Naive thymus-derived CD4-positive, alpha-beta T cell (primary cell): Measurements from ENCODE around the gene SPARCL1. TPM values are rescaled to one million over a fixed set of nuclear protein-coding genes. Genes with fewer than 3 reads are reported as not detected.
"Not testable (repeated sequence)": the region's sequence is repeated elsewhere in the genome, so short reads cannot be mapped to it uniquely, and the experiment has no call there.

Experiments
- ATAC-seq: fragments of 150-1000 bp; cut with Tn5 transposase; 2 replicates; pipeline ENCODE4 v1.10.0; 2021; ENCODE audit warnings: mild to moderate bottlenecking, moderate library complexity
- CTCF ChIA-PET: fragments of 350-600 bp; sonication (Branson Sonifier 250); formaldehyde crosslinking; loops from one replicate; lab custom pipeline; 2021; ENCODE audit warnings: antibody characterized with exemption; lab: Charles Lee
- POLR2A ChIA-PET: fragments of 350-600 bp; sonication (Branson Sonifier 250); formaldehyde crosslinking; loops from one replicate; lab custom pipeline; 2021; ENCODE audit warnings: antibody characterized with exemption, inconsistent platforms; lab: Charles Lee
- DNase-seq, 9 donors: peaks; one replicate each; pipeline versions ENCODE4 v3.0.0 to v3.0.0-alpha.2; 2020 to 2022; ENCODE audit warnings: mixed read lengths in 1 of 9
- H3K27ac ChIP-seq: one replicate; pipeline ENCODE4 v1.7.0; 2013; ENCODE audit warnings: mild to moderate bottlenecking, low read depth, low read length, moderate library complexity
- H3K27me3 ChIP-seq, 2 donors: one replicate each; pipeline ENCODE4 v1.7.0; 2013; ENCODE audit warnings: low read length in 2 of 2, mild to moderate bottlenecking in 2 of 2, moderate library complexity in 2 of 2; ENCODE audit not compliant: control insufficient read depth in 2 of 2, insufficient read depth in 2 of 2
- H3K36me3 ChIP-seq, 3 experiments: 1 replicate in 2 of 3; 2 replicates in 1 of 3; pipeline ENCODE4 v1.7.0; 2013; ENCODE audit warnings: low read length in 3 of 3, mild to moderate bottlenecking in 3 of 3, moderate library complexity in 1 of 3; ENCODE audit not compliant: insufficient read depth in 3 of 3, control insufficient read depth in 2 of 3
- H3K4me1 ChIP-seq, 2 donors: one replicate each; pipeline ENCODE4 v1.7.0; 2013; ENCODE audit warnings: low read length in 2 of 2, mild to moderate bottlenecking in 2 of 2, moderate library complexity in 1 of 2; ENCODE audit not compliant: control insufficient read depth in 2 of 2, insufficient read depth in 2 of 2
- H3K4me3 ChIP-seq: 2 replicates; pipeline ENCODE4 v1.7.0; 2013; ENCODE audit warnings: mild to moderate bottlenecking, low read length
- H3K9me3 ChIP-seq, 3 experiments: 1 replicate in 2 of 3; 2 replicates in 1 of 3; pipeline ENCODE4 v1.7.0; 2013; ENCODE audit warnings: low read length in 3 of 3; ENCODE audit not compliant: control insufficient read depth in 2 of 3
- H3K27ac Mint-ChIP-seq, 9 donors: one replicate each; pipeline ENCODE4 v1.8.0; 2020 to 2022; ENCODE audit warnings: mixed read lengths in 9 of 9, mild to moderate bottlenecking in 8 of 9, moderate library complexity in 5 of 9, inconsistent platforms in 2 of 9
- H3K27me3 Mint-ChIP-seq, 5 donors: one replicate each; pipeline ENCODE4 v1.8.0; 2021 to 2022; ENCODE audit warnings: mixed read lengths in 5 of 5, mild to moderate bottlenecking in 1 of 5
- H3K36me3 Mint-ChIP-seq, 5 donors: one replicate each; pipeline ENCODE4 v1.8.0; 2020 to 2022; ENCODE audit warnings: mixed read lengths in 5 of 5, mild to moderate bottlenecking in 3 of 5, inconsistent platforms in 1 of 5
- H3K4me1 Mint-ChIP-seq, 7 donors: one replicate each; pipeline ENCODE4 v1.8.0; 2020 to 2022; ENCODE audit warnings: mixed read lengths in 7 of 7, mild to moderate bottlenecking in 3 of 7, inconsistent platforms in 1 of 7
- H3K4me3 Mint-ChIP-seq, 10 donors: one replicate each; pipeline ENCODE4 v1.8.0; 2020 to 2022; ENCODE audit warnings: mild to moderate bottlenecking in 10 of 10, mixed read lengths in 10 of 10, moderate library complexity in 6 of 10, inconsistent platforms in 2 of 10
- H3K9me3 Mint-ChIP-seq, 11 donors: one replicate each; pipeline ENCODE4 v1.8.0; 2020 to 2022; ENCODE audit warnings: mixed read lengths in 11 of 11, mild to moderate bottlenecking in 4 of 11, inconsistent platforms in 1 of 11, moderate library complexity in 1 of 11
- intact Hi-C, 2 donors: fragments of 100-400 bp; cut with micrococcal nuclease; formaldehyde crosslinking; loops; one replicate each; pipeline ENCODE4 v1.15.1; 2023
- polyA plus RNA-seq, 2 donors: library from polyadenylated mRNA; unstranded; fragments of 300-500 nt; fragmentation: Illumina TruSeq; gene quantifications; one replicate each; pipeline ENCODE4 v1.2.3, GENCODE V29; 2021
- total RNA-seq, 6 experiments: library from RNA in 5 of 6; stranded (reverse) in 5 of 6; gene quantifications; 1 replicate in 5 of 6; 2 replicates in 1 of 6; pipeline ENCODE4 v1.2.3 and lab custom pipeline; 2021 to 2026

The SPARCL1 gene
- total and polyA plus RNA-seq, 7 experiments from 2014 or later, result not detected

- H3K27me3 Mint-ChIP-seq, result peaks cover 0 to 17% (median 0%) of the 10 kb centered on the region in 5 donors
- H3K27ac ChIP-seq, H3K36me3 ChIP-seq, H3K4me3 ChIP-seq, intact Hi-C loops, ATAC-seq, POLR2A ChIA-PET, H3K4me3 Mint-ChIP-seq, DNase-seq, H3K9me3 ChIP-seq, CTCF ChIA-PET, H3K4me1 ChIP-seq, H3K4me1 Mint-ChIP-seq, H3K27me3 ChIP-seq, H3K27ac Mint-ChIP-seq: not testable (repeated sequence)
- H3K36me3 Mint-ChIP-seq, result peaks cover 1 to 17% (median 14%) of the 10 kb centered on the region in 5 donors
- H3K9me3 Mint-ChIP-seq, result peaks cover 0 to 21% (median 4%) of the 10 kb centered on the region in 11 donors
Measured at GRCh38 chr4:87488666-87489065, 40.5 kb downstream of the SPARCL1 start.

GRCh38 chr4:87483247-87483646, 45.9 kb downstream of the SPARCL1 start:
- H3K27me3 ChIP-seq, H3K4me3 ChIP-seq, H3K36me3 ChIP-seq, DNase-seq, H3K4me1 Mint-ChIP-seq, ATAC-seq, H3K27ac ChIP-seq, intact Hi-C loops, CTCF ChIA-PET, H3K9me3 ChIP-seq, H3K4me1 ChIP-seq, H3K27ac Mint-ChIP-seq, H3K4me3 Mint-ChIP-seq, POLR2A ChIA-PET: not testable (repeated sequence)
- Mint-ChIP-seq H3K27me3 (peaks cover 0 to 16% (median 0%) of the 10 kb centered on the region in 5 donors), H3K36me3 (peaks cover 1 to 15% (median 7%) of the 10 kb centered on the region in 5 donors), H3K9me3 (peaks cover 0 to 18% (median 5%) of the 10 kb centered on the region in 11 donors)

GRCh38 chr4:87481377-87481776, 47.8 kb downstream of the SPARCL1 start:
- no peak overlapping the region for H3K27ac ChIP-seq
- H3K9me3 ChIP-seq, result no peaks in the 10 kb centered on the region
- peaks cover 0 to 6% (median 3%) of the 10 kb centered on the region in 11 donors for H3K9me3 Mint-ChIP-seq
- no peak overlapping the region for H3K27ac Mint-ChIP-seq
- no peaks in the 10 kb centered on the region for H3K27me3 ChIP-seq
- POLR2A ChIA-PET, result no interaction called here
- CTCF ChIA-PET, result no interaction called here
- no peaks in the 10 kb centered on the region for H3K4me1 ChIP-seq
- H3K36me3 Mint-ChIP-seq, result peaks cover 0 to 9% (median 1%) of the 10 kb centered on the region in 5 donors
- H3K4me3 ChIP-seq, result no peak overlapping the region
- ATAC-seq (no peak), DNase-seq (no peak)
- peaks cover 0 to 5% (median 0%) of the 10 kb centered on the region in 5 donors for H3K27me3 Mint-ChIP-seq
- no peaks in the 10 kb centered on the region for H3K36me3 ChIP-seq
- no peaks in the 10 kb centered on the region for H3K4me1 Mint-ChIP-seq
- H3K4me3 Mint-ChIP-seq, result no peak overlapping the region
- intact Hi-C loops, result no loop called here

GRCh38 chr4:87478732-87479250, 50.4 kb downstream of the SPARCL1 start:
- ATAC-seq, result no peak
- POLR2A ChIA-PET, result no interaction called here
- intact Hi-C loops, result no loop called here

GRCh38 chr4:87476934-87477333, 52.2 kb downstream of the SPARCL1 start:
- intact Hi-C loops, result no loop called here

More at GRCh38 chr4:87478732-87479250, 50.4 kb downstream of the SPARCL1 start:
- Histone ChIP-seq H3K9me3 (no peaks in the 10 kb centered on the region), H3K4me1 (no peaks in the 10 kb centered on the region), H3K4me3 (no peak overlapping the region), H3K27ac (no peak overlapping the region), H3K36me3 (no peaks in the 10 kb centered on the region), H3K27me3 (no peaks in the 10 kb centered on the region)
- no peak for DNase-seq
- peaks cover 0 to 5% (median 0%) of the 10 kb centered on the region in 11 donors for H3K9me3 Mint-ChIP-seq
- H3K36me3 Mint-ChIP-seq, result peaks cover 0 to 3% (median 0%) of the 10 kb centered on the region in 5 donors
- no peak overlapping the region for H3K27ac Mint-ChIP-seq
- CTCF ChIA-PET, result interaction anchor here (1.5 kb wide), 1 partner anchor 11 kb away, joined by 3 read pairs; no protein-coding TSS in a partner anchor
- H3K4me1 Mint-ChIP-seq, result no peaks in the 10 kb centered on the region
- H3K27me3 Mint-ChIP-seq, result no peaks in the 10 kb centered on the region
- no peak overlapping the region for H3K4me3 Mint-ChIP-seq

GRCh38 chr4:87469390-87469789, 59.8 kb downstream of the SPARCL1 start:
- H3K27ac Mint-ChIP-seq, result no peak overlapping the region
- no peak for ATAC-seq
- intact Hi-C loops, result loop anchor here (5.0 to 10.0 kb wide), 5 partner anchors 77 to 547 kb away; partner anchors contain the start of gene HSD17B11 (in 2 of the 2)

More at GRCh38 chr4:87476934-87477333, 52.2 kb downstream of the SPARCL1 start:
- no peaks in the 10 kb centered on the region for H3K36me3 ChIP-seq
- CTCF ChIA-PET, result no interaction called here
- H3K4me1 ChIP-seq, result no peaks in the 10 kb centered on the region
- POLR2A ChIA-PET, result no interaction called here
- no peak overlapping the region for H3K27ac ChIP-seq
- H3K4me3 Mint-ChIP-seq, result no peak overlapping the region
- H3K9me3 ChIP-seq, result no peaks in the 10 kb centered on the region
- no peaks in the 10 kb centered on the region for H3K9me3 Mint-ChIP-seq
- no peaks in the 10 kb centered on the region for H3K27me3 ChIP-seq
- DNase-seq (no peak), ATAC-seq (no peak)
- H3K27me3 Mint-ChIP-seq, result no peaks in the 10 kb centered on the region
- H3K4me3 ChIP-seq, result no peak overlapping the region
- H3K4me1 Mint-ChIP-seq, result no peaks in the 10 kb centered on the region
- peaks cover 0 to 3% (median 0%) of the 10 kb centered on the region in 5 donors for H3K36me3 Mint-ChIP-seq
- no peak overlapping the region for H3K27ac Mint-ChIP-seq

More at GRCh38 chr4:87469390-87469789, 59.8 kb downstream of the SPARCL1 start:
- Histone ChIP-seq H3K27me3 (no peaks in the 10 kb centered on the region), H3K4me3 (no peak overlapping the region), H3K4me1 (no peaks in the 10 kb centered on the region), H3K9me3 (no peaks in the 10 kb centered on the region), H3K36me3 (no peaks in the 10 kb centered on the region), H3K27ac (no peak overlapping the region)
- H3K27me3 Mint-ChIP-seq, result no peaks in the 10 kb centered on the region
- H3K4me1 Mint-ChIP-seq, result peaks cover 0 to 3% (median 0%) of the 10 kb centered on the region in 7 donors
- H3K9me3 Mint-ChIP-seq, result no peaks in the 10 kb centered on the region
- ChIA-PET POLR2A (no interaction called here), CTCF (interaction anchor here (0.9 to 6.7 kb wide), 2 partner anchors 86 to 92 kb away, joined by 3 to 63 read pairs; no protein-coding TSS in a partner anchor)
- DNase-seq, result no peak
- no peaks in the 10 kb centered on the region for H3K36me3 Mint-ChIP-seq
- no peak overlapping the region for H3K4me3 Mint-ChIP-seq
